Ramos (cell line): ENCODE data around the gene IRF8.
"Not testable (repeated sequence)": the region's sequence is repeated elsewhere in the genome, so short reads cannot be mapped to it uniquely, and the experiment has no call there.

Experiments used
- in situ Hi-C: fragments of 300-500 bp; cut with MboI; formaldehyde crosslinking; loops from one replicate; pipeline ENCODE4 v1.14.3; 2022; ENCODE audit warnings: low sequenced_read_pairs; ENCODE audit not compliant: unreplicated experiment

IRF8 gene

DNA sequence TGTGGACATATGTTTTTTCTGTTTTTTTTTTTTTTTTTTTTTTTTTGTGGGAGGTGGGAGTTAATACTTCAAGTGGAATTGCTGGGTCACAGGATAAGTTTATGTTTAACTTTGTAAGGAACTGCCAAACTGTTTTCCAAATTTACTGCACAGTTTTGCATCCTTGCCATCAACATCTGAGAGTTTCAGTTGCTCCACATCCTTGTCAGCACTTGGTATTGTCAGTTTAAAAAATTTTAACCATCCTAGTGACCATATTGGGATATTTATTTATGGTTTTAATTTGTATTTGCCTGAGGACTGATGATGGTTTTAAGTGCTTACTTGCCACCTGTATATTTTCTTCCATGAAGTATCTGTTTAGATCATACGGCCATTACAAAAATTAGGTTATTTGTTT is 34.0 kb upstream of the IRF8 start:
- in situ Hi-C loops = no loop called here

DNA sequence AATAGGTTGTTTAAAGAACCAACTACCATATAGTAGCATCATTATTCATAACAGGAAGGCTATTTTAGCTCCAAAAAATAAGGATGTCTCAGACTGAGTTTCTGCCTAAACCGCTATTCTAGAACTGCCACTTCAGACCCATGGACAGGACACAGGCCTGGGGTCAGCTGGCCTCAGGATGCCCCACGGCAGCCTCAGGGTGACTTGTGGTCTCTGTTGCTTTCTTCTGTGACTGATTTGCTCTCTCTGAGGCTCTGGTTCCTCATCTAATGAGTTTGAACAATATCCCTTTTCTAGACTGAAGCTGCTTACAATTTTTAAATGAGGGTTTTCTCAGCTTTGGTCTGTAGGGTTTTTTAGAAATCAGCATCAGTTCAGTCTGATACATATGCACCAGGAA is 31.8 kb upstream of the IRF8 start:
- in situ Hi-C loops = no loop called here

DNA sequence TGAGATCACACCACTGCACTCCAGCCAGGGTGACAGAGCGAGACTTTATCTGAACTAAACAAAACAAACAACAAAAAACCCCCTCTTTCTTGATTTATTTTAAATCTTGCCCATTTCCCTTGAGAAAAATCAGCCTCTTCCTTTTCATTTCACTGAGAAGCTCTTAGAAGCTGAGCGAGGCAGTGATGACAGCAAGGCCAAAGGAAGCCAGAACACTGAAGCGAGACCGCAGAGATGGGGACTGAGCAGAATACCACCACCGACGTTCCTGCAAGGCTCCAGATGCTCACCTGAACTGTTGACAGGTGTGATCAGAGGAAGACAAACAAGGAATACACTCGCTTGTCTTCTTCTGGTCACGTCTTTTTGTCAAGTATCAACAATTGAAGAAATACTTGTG is 30.5 kb upstream of the IRF8 start:
- in situ Hi-C loops = no loop called here

DNA sequence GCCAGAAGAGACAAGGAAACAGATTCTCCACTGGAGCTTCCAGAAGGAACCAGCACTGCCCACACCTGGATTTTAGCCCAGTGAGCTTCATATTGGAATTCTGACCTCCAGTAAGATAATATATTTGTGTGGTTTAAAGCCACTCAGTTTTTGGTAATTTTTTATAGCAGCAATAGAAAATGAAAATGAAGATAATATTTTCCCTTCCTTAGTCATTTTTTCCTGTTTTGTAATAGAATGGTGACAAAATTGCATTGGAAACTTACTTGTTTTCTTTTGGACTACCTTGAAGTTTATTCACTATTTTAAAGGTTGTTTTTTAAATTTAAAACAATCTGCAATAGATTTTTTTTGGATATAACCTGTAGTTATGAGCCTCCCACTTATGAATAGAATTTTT is 29.8 kb upstream of the IRF8 start:
- in situ Hi-C loops = no loop called here

DNA sequence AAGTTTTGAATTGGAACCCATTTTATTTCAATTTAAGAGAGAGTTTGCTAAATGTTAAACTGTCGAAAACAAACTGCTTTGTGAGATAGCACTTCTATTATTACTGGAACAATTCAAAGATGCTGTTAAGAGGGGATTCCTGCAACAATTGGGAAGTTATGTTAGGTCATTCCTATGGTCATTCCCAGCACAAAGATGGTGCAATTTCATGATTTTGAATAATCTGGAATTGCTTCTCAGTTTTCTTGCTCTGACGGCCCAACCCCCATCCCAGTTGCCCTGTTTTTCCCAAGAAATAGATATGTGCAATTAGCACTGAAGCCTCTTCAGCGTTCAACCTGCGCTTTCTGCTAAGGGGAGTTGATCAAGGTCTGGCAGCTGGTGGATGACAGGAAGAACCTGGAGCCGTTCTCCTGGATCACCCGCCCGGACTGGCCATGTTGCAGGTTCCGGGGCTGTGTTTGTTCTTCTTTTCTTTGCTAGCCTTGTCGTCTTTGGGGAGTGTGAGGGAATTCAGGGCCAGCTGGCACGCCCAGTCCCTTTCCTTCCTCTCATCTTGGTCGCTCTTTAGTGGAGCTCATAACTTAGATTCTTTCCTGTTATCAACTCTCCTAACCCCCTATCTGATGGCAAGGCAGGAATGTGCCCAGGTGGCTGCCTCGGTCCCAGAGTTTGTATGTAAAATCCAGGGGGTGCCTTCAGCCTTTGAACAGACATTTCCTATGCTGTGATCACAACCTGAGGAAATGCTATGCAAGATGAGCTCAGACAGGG is 29.0 kb upstream of the IRF8 start:
- in situ Hi-C loops = no loop called here

DNA sequence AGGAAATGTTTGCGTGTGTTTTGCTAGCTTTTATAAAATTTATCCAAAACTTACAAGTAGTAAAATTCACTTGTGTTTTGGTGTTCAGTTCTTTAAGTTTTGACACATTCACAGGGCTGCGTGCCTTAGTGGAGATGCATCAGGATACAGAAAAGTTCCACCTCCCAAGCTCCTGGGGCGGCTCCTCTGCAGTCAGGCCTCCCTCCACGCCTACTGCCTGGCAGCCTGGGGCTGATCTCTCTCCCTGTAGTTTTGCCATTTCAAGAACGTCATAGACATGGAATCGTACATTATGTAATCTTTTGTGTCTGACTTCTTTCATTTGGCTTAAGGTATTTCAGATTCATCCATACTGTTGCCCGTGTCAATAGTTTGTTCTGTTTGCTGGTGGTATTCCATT is 27.2 kb upstream of the IRF8 start:
- in situ Hi-C loops = no loop called here

DNA sequence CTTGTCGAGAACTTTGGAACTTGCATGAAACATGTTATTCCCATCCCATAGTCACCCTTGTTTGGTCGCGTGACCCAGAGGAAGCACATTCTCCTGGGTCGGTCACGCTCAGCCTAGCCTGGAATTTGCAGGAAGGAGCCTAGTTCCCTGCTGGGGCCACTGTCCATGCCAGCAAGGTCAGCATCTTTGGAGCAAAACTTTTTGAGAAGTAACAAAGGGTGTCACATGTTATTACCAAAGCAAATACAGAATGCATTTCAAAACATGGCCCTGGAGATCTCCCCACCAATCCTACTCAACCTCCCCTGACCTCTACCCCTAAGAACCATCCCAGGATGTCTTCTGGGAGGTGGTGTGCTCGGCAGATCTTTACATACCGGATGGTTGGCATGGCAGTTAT is 26.2 kb upstream of the IRF8 start:
- in situ Hi-C loops = no loop called here

DNA sequence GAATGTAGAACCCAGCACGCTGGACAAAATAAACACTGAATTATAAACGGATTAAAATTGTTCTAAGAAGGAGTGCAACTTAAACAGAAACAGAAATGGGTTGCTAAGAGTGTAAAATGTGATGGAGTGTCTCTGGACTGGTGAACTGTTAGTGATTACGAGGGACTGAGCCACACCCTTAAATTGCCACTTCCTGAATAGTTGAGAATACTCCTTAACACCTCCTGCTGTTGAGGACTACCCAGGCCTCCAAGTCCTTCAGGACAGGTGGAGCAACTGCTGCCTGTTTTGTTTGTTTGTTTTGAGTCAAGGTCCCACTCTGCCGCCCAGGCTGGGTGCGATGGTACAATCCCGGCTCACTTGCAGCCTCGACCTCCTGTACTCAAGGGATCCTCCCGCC is 25.8 kb upstream of the IRF8 start:
- in situ Hi-C loops = no loop called here

DNA sequence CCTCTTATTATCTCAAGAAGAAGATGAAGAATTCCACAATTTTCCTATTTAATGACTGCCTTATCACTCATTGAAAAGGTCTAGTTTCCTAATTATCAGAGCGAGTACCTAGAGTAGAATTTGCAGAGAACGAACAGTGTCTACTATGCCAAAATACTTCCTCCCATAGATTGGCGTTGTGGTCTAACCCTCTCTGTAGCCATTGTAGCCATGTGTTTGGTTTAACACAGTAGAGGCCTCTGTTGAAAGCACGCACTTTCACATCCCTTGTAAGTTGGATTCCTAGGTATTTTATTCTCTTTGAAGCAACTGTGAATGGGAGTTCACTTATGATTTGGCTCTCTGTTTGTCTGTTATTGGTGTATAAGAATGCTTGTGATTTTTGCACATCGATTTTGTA is 24.9 kb upstream of the IRF8 start:
- in situ Hi-C loops = not testable (repeated sequence)

DNA sequence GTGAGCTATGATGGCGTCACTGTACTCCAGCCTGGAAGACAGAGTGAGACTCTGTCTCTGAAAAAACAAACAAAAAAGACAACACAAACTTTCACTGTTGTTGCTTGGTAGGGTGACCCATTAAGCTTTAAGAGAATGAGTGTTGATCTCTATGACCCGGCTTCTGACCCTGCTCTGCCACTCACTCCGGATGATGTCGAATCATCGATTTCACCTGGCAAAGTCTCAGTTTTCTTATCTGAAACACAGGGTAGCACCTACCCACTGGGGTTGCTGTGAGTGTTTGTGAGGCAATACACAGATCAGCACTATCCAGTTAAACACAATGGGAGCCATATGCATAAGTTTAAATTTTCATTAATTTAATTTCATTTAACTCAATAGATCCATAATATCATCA is 20.6 kb upstream of the IRF8 start:
- in situ Hi-C loops = no loop called here

DNA sequence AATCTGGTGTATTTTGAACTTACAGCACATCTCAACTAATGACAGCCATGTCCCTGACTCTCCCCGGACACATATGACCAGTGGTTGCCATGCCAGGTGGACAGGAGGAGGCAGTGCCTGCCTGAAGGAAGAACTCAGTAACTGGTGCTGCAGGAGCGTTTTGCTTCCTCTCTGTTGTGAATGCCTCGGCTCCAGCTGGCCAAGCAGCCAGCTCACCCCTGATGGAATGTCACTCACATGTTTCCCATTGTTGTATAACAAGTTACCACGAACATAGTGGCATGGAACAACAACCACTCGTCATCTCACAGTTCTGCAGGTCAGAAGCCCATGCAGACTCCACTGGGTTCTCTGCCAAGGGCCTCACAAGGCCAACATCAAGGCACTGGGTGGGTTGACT is 20.1 kb upstream of the IRF8 start:
- in situ Hi-C loops = no loop called here

DNA sequence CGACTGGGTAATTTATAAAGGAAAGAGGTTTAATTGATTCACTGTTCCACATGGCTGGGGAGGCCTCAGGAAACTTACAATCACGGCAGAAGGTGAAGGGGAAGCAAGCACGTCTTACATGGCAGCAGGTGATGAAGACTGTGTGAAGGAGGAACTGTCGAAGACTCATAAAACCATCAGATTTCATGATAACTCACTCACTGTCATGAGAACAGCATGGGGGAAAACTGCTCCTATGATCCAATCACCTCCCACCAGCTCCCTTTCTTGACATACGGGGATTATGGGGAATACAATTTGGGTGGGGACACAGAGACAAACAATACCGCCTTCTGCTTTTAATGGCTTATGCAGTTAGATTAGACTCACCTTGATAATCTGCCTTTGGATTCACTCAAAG is 19.4 kb upstream of the IRF8 start:
- in situ Hi-C loops = no loop called here

DNA sequence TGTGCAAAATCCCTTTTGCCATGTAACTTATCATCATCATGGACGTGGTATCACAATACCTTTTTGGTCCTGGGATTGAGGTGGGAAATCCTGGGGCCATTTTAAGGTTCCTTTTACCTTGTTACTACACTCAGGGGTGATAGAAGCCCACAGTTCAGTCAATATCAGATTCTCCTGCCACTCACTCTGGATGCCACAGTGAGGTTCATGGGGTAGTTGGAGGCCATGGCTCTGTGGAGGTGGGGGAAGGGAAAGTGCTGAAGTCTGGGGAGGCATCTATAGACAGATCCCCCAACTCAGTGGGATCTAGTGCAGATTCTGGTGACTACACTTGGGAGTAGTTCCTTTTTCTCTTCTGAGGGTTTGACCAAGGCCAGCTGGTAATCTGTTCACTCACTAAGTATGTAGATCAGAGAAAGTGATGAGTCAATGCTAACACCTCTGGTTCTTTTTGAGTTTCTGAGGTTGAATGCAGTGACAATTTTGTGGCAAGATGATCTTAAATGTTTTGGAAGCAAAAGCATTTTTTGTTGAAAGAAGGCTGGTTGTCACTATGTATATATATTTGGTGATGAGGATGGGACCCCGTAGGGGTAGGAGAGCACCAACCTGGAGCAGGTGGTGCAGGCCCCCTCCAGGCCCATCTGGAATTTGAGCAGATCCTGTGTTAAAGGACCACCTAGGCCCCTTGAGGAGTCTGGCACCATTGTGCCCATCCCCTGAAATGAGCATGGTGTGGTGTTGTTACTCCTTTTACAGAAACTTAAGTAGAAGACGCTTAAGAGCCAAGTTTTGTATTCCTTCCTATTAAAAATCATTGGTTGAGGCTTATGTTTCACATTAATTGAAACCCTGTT is 18.8 kb upstream of the IRF8 start:
- in situ Hi-C loops = no loop called here

DNA sequence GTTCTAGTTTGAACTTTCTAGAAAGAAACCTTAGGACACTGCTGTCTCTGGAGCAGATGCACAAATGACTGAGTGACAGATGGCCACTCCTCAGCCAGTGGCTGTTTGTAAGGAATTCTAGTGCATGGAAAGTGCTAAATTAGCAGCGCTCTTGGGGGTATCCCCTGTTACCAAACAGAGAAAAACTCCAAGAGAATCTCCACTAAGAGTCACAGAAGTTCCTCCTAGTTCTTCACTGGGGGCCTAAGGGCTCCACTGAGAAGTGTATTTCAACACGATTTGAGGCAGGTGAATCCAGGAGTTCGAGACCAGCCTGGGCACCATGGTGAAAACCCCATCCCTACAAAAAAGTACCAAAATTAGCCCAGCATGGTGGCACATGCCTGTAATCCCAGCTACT is 18.1 kb upstream of the IRF8 start:
- in situ Hi-C loops = no loop called here

DNA sequence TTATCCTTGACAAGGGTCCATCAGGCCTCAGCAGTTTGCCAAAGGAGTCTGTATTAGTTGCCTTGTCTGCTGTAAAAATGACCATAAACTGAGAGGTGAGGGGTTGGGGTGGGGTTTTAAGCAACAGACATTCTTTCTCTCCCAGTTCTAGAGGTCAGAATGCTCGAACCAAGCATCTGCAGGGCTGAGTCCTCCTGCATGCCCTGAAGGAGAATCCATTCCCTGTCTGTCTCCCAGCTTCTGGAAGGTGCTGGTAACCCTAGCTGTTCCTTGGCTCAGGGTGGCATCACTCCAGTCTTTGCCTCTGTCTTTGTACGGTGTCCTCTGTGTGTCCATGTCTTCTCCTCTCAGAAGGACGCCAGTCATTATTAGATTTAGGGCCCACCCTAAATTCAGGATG is 17.5 kb upstream of the IRF8 start:
- in situ Hi-C loops = no loop called here

DNA sequence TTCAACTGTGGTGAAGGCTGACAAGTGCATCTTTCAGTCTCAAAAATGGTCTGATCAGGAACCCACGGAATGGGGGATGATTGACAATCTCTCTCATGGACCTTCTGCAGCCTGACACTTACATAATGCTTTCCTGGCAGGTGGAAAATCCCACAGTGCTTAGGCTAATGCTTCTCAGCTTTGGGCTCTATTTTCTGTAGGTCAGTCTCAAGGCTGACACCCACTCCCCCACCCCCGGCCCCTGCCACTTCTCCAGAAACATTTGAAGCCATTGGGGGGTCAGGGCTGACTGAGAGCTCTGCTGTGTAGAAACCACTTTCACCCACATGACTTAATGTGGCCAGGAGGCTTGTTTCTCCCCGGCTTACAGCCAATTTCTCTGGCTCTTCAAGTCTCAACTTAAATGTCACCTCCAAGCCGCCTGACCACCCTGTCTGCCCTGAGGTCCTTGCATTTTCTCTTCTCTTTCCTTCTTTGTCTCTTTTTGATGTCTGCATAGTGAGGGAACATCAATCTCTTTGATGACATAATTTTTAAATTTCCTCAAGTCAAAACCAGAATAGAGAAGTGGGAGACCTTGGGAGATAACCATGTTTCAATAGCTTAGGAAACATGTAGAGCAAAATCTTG is 16.7 kb upstream of the IRF8 start:
- in situ Hi-C loops = no loop called here

DNA sequence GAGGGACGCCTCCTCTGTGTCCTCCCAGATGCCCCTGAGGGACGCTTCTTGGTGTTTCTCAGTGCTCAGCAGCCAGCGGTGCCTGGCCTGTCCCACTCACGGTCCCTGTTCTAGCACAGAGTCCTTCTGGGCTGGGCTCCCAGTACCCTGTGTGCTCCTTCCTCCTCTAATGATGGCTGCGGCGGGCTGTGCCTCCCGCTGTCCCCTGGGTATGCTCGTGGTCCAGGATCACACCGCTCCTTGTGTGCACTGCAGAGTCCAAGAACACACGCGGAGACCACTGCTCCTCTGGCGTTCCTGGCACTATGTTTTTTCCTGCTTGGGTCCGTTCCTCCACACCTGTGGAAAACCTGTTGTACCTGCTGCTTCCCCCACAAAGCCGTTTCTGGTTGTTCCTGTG is 15.1 kb upstream of the IRF8 start:
- in situ Hi-C loops = no loop called here

DNA sequence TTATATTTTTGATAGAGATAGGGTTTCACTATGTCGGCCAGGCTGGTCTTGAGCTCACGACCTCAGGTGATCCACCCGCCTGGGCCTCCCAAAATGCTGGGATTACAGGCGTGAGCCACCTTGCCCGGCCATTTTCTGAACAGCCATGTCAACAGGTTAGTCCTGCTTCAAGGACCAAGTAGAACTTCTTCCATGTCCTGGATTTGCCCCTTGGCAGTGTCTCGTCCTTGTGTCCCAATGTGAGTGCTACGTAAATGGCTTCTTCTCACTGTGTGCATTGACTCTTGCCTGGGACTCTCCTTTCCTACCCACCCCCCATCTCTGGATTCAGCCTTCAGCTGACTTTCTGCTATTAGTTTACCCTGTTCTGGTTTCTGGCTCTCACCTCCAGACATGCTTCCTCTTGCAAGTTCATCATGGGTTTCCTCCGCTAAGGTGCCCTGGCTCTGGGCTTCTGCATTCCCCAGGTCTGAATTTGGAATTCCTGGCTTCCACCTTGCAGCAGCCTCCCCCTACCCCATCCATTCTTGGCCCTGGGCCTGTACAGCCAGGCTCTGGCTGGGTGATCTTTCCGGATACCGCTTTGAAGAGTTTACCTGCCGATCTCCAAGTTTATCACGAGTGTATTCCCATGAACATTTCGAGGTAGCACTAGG is 14.0 kb upstream of the IRF8 start:
- in situ Hi-C loops = no loop called here

DNA sequence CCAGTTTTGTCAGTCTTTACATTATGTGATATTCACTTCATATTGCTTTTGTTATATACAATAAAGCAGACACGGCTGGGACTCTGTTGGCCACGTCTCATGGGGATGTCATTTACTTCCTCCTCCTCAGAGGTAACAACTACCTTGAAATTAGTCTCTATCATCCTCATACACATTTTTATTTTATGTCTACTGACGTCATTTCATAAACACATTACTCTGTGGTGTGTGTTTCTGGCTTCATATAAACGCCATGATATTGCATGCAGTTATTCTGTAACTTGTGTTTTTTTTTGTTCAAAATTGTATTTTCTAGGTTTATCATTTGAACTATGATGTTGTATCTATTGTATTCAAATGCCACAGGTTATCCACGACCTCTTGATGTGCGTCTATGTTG is 13.4 kb upstream of the IRF8 start:
- in situ Hi-C loops = no loop called here

DNA sequence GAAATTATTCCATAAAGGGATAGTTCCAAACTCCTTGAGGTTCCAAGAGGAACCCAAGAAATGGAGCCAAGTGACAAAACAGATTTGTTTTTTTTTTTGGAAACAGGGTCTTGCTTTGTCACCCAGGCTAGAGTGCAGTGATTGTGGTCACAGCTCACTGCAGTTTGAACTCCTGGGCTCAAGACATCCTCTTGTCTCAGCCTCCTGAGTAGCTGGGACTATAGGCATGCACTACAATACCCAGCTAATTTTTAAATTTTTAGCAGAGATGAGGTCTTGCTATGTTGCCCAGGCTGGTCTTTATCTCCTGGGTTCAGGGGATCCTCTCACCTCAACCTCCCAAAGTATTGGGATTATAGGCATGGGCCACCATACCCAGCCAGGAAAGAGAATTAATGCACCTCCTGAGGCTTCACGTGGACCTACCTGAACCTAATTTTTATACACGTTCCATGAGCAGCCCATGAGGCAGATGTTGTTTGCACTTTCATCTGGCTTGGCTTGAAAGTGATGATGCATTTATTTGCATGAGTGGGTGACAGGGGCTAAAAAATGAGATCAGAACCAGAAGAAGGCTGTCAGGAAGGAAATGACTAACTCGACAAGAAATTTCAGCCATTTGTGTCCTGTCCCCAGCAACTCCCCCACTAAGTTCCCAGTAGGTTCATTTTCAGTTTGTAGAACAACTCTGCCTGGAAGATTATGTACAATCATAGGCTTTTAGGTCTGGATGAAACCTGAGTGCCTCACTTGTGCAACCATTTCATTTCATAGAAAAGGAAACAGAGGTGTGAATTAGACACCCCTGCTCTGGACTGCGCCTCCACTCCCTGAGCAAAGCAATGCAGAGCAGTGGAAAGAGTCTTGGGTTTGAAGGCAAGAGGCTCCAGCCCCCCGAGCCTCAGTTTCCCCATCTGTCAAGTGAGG is 10.3 kb upstream of the IRF8 start:
- in situ Hi-C loops = no loop called here
